SK-N-SH treated with all-trans-retinoic acid at 6 μM for 48 hours (cell line): Measurements from ENCODE around the gene CLIC5.

Experiments used
- ATAC-seq: fragments of 200-7000 bp; cut with Tn5 transposase; 3 replicates; pipeline ENCODE4 v1.9.1; 2020; ENCODE audit warnings: mild to moderate bottlenecking, moderate library complexity
- ARNTL ChIP-seq: fragments of 450-650 bp; formaldehyde crosslinking; IDR thresholded peaks from 2 replicates; pipeline ENCODE4 v1.5.0; 2020; ENCODE audit warnings: low read depth, mild to moderate bottlenecking, moderate library complexity, borderline replicate concordance
- BACH2 ChIP-seq: fragments of 250-450 bp; sonication (Bioruptor Pico); IDR thresholded peaks from 2 replicates; pipeline ENCODE4 v1.9.0; 2021; ENCODE audit warnings: mild to moderate bottlenecking, borderline replicate concordance
- CREB5 ChIP-seq: fragments of 250-450 bp; sonication (Bioruptor Pico); IDR thresholded peaks from 2 replicates; pipeline ENCODE4 v1.5.1; 2020; ENCODE audit warnings: low read depth, mild to moderate bottlenecking, moderate library complexity
- CSRNP3 ChIP-seq: fragments of 250-450 bp; sonication (Bioruptor Pico); IDR thresholded peaks from 2 replicates; pipeline ENCODE4 v1.5.1; 2021; ENCODE audit warnings: mild to moderate bottlenecking, moderate library complexity
- ESRRG ChIP-seq: fragments of 250-450 bp; sonication (Bioruptor Pico); IDR thresholded peaks from 2 replicates; pipeline ENCODE4 v1.6.1; 2021; ENCODE audit warnings: mild to moderate bottlenecking
- GLIS3 ChIP-seq: fragments of 250-450 bp; sonication (Bioruptor Pico); IDR thresholded peaks from 2 replicates; pipeline ENCODE4 v1.5.0; 2020; ENCODE audit warnings: mild to moderate bottlenecking, moderate library complexity
- OSR1 ChIP-seq: fragments of 250-450 bp; sonication (Bioruptor Pico); IDR thresholded peaks from 2 replicates; pipeline ENCODE4 v1.8.0; 2022; ENCODE audit warnings: moderate library complexity, mild to moderate bottlenecking, inconsistent platforms
- PATZ1 ChIP-seq: fragments of 250-450 bp; sonication (Bioruptor Pico); IDR thresholded peaks from 2 replicates; pipeline ENCODE4 v1.8.0; 2020; ENCODE audit warnings: mild to moderate bottlenecking, moderate library complexity, borderline replicate concordance
- POU6F1 ChIP-seq: fragments of 250-450 bp; sonication (Bioruptor Pico); IDR thresholded peaks from 2 replicates; pipeline ENCODE4 v1.8.0; 2021; ENCODE audit warnings: low read depth, mild to moderate bottlenecking, moderate library complexity, borderline replicate concordance
- PPARA ChIP-seq: fragments of 250-450 bp; sonication (Bioruptor Pico); IDR thresholded peaks from 2 replicates; pipeline ENCODE4 v1.5.0; 2020; ENCODE audit warnings: mild to moderate bottlenecking, borderline replicate concordance
- RARB ChIP-seq: fragments of 250-450 bp; sonication (Bioruptor Pico); IDR thresholded peaks from 2 replicates; pipeline ENCODE4 v1.8.0; 2021; ENCODE audit warnings: mild to moderate bottlenecking, moderate library complexity
- SNAI2 ChIP-seq: fragments of 250-450 bp; sonication (Bioruptor Pico); IDR thresholded peaks from 2 replicates; pipeline ENCODE4 v1.5.0; 2020; ENCODE audit warnings: mild to moderate bottlenecking, moderate library complexity
- TCF4 ChIP-seq: fragments of 250-450 bp; sonication (Bioruptor Pico); IDR thresholded peaks from 2 replicates; pipeline ENCODE4 v1.8.0; 2021; ENCODE audit warnings: mild to moderate bottlenecking, moderate library complexity, borderline replicate concordance
- TOX ChIP-seq: fragments of 250-450 bp; sonication (Bioruptor Pico); IDR thresholded peaks from 2 replicates; pipeline ENCODE4 v1.8.0; 2021; ENCODE audit warnings: mild to moderate bottlenecking, moderate library complexity, borderline replicate concordance
- ZC3H10 ChIP-seq: fragments of 250-450 bp; sonication (Bioruptor Pico); IDR thresholded peaks from 2 replicates; pipeline ENCODE4 v1.5.1; 2021; ENCODE audit warnings: mild to moderate bottlenecking, moderate library complexity
- ZFP30 ChIP-seq: fragments of 450-650 bp; formaldehyde crosslinking; IDR thresholded peaks from 2 replicates; pipeline ENCODE4 v1.5.0; 2022; ENCODE audit warnings: mild to moderate bottlenecking, moderate library complexity
- ZNF565 ChIP-seq: fragments of 450-650 bp; formaldehyde crosslinking; conservative IDR thresholded peaks from 2 replicates; pipeline ENCODE4 v1.5.0; 2020; ENCODE audit warnings: low read depth, mild to moderate bottlenecking, moderate library complexity
- ZNF70 ChIP-seq: fragments of 450-650 bp; formaldehyde crosslinking; IDR thresholded peaks from 2 replicates; pipeline ENCODE4 v1.5.0; 2020; ENCODE audit warnings: mild to moderate bottlenecking, moderate library complexity
- ZNF8 ChIP-seq: fragments of 450-650 bp; formaldehyde crosslinking; IDR thresholded peaks from 2 replicates; pipeline ENCODE4 v1.5.0; 2020; ENCODE audit warnings: mild to moderate bottlenecking, moderate library complexity

The CLIC5 gene

GRCh38 chr6:45946887-45947286 lies 68.8 kb downstream of the CLIC5 start:
- ATAC-seq: peak; percentile 18
- TF ChIP-seq PPARA (no peak), BACH2 (CRISPR knock-in tag) (no peak), ARNTL (CRISPR knock-in tag) (no peak), ZFP30 (CRISPR knock-in tag) (no peak), PATZ1 (CRISPR knock-in tag) (no peak), RARB (no peak), POU6F1 (no peak), ZC3H10 (CRISPR knock-in tag) (no peak), ESRRG (CRISPR knock-in tag) (no peak)

- peak; percentile 99 for ATAC-seq
- no peak for TF ChIP-seq GLIS3 (CRISPR knock-in tag)
- TF ChIP-seq TCF4 (CRISPR knock-in tag): 0 out of 2 replicates have a peak, but pooled peaks have one; percentile 14
Observed at GRCh38 chr6:45946352-45946751, 69.3 kb downstream of the CLIC5 start.

- no peak for TF ChIP-seq ZNF565 (CRISPR knock-in tag)
- TF ChIP-seq ZC3H10 (CRISPR knock-in tag): no peak
- no peak for TF ChIP-seq PATZ1 (CRISPR knock-in tag)
- no peak for TF ChIP-seq ZNF8 (CRISPR knock-in tag)
- no peak for TF ChIP-seq RARB
- no peak for TF ChIP-seq OSR1 (CRISPR knock-in tag)
- no peak for TF ChIP-seq TCF4 (CRISPR knock-in tag)
- TF ChIP-seq TOX (CRISPR knock-in tag): no peak
- no peak for TF ChIP-seq SNAI2 (CRISPR knock-in tag)
- no peak for TF ChIP-seq ESRRG (CRISPR knock-in tag)
- TF ChIP-seq ZFP30 (CRISPR knock-in tag): no peak
- TF ChIP-seq BACH2 (CRISPR knock-in tag): no peak
- TF ChIP-seq CREB5: no peak
- TF ChIP-seq ZNF70: no peak
- TF ChIP-seq GLIS3 (CRISPR knock-in tag): no peak
- no peak for TF ChIP-seq CSRNP3
- TF ChIP-seq ARNTL (CRISPR knock-in tag): no peak
- no peak for TF ChIP-seq POU6F1
- TF ChIP-seq PPARA: no peak
- ATAC-seq: no peak
Observed at GRCh38 chr6:45942953-45943352, 72.7 kb downstream of the CLIC5 start.
